HepG2 (cell line): ENCODE results near the gene KATNBL1. TPM values are rescaled to one million over a fixed set of nuclear protein-coding genes. Genes with fewer than 3 reads are reported as not detected.

Experiments
- ATM ChIP-seq: fragments of 450-650 bp; IDR thresholded peaks from 2 replicates; pipeline ENCODE4 v1.7.1; 2017; ENCODE audit warnings: mild to moderate bottlenecking, borderline replicate concordance
- CAMTA2 ChIP-seq: sonication (generic); formaldehyde crosslinking; IDR thresholded peaks from 2 replicates; pipeline ENCODE4 v1.4.0; 2020; ENCODE audit warnings: mild to moderate bottlenecking, missing genetic modification reagents, borderline replicate concordance
- CENPBD1 ChIP-seq: sonication (generic); formaldehyde crosslinking; IDR thresholded peaks from 2 replicates; pipeline ENCODE4 v1.8.0; 2022; ENCODE audit warnings: missing genetic modification reagents, low read depth, mild to moderate bottlenecking, borderline replicate concordance
- DNMT3B ChIP-seq: conservative IDR thresholded peaks from 2 replicates; pipeline ENCODE4 v1.6.1; 2016; ENCODE audit warnings: missing biosample characterization, control low read depth
- DRAP1 ChIP-seq: IDR thresholded peaks from 2 replicates; pipeline ENCODE4 v1.6.1; 2016; ENCODE audit warnings: missing genetic modification reagents, missing compliant biosample characterization
- EHMT2 ChIP-seq: fragments of 200-600 bp; sonication (generic); IDR thresholded peaks from 2 replicates; pipeline ENCODE4 v1.7.0; 2017; ENCODE audit warnings: antibody characterized with exemption, low read depth, low read length, borderline replicate concordance
- KDM6A ChIP-seq: IDR thresholded peaks from 2 replicates; pipeline ENCODE4 v1.6.1; 2016; ENCODE audit warnings: low read depth
- KLF12 ChIP-seq: sonication (generic); formaldehyde crosslinking; IDR thresholded peaks from 2 replicates; pipeline ENCODE4 v1.4.0; 2020; ENCODE audit warnings: missing genetic modification reagents, borderline replicate concordance
- MAZ ChIP-seq, 2 experiments: sonication (generic) in 1 of 2; formaldehyde crosslinking in 1 of 2; IDR thresholded peaks; 2 replicates each; pipeline versions ENCODE4 v1.5.0 to v1.6.1; 2012 to 2020; ENCODE audit warnings: low read depth in 2 of 2, mild to moderate bottlenecking in 2 of 2, borderline replicate concordance in 1 of 2, improper control_type of control experiment in 1 of 2, low read length in 1 of 2, missing genetic modification reagents in 1 of 2, moderate library complexity in 1 of 2
- RFX3 ChIP-seq: IDR thresholded peaks from 2 replicates; pipeline ENCODE4 v1.6.1; 2016; ENCODE audit warnings: missing biosample characterization, missing genetic modification reagents
- RORA ChIP-seq: sonication (generic); formaldehyde crosslinking; IDR thresholded peaks from 2 replicates; pipeline ENCODE4 v1.5.0; 2020; ENCODE audit warnings: mild to moderate bottlenecking, missing genetic modification reagents, moderate library complexity
- SOX6 ChIP-seq, 2 experiments: fragments of 450-650 bp in 1 of 2; sonication (generic) in 1 of 2; formaldehyde crosslinking in 1 of 2; IDR thresholded peaks; 2 replicates each; pipeline versions ENCODE4 v1.4.0 to v1.6.1; 2017 to 2020; ENCODE audit warnings: antibody characterized with exemption in 1 of 2, mild to moderate bottlenecking in 1 of 2, missing genetic modification reagents in 1 of 2
- THAP8 ChIP-seq: sonication (generic); formaldehyde crosslinking; IDR thresholded peaks from 2 replicates; pipeline ENCODE4 v1.5.1; 2020; ENCODE audit warnings: missing genetic modification reagents, mild to moderate bottlenecking, borderline replicate concordance
- TOE1 ChIP-seq: sonication (generic); formaldehyde crosslinking; IDR thresholded peaks from 2 replicates; pipeline ENCODE4 v1.4.0; 2020; ENCODE audit warnings: mild to moderate bottlenecking, missing genetic modification reagents
- YEATS2 ChIP-seq: sonication (generic); formaldehyde crosslinking; IDR thresholded peaks from 2 replicates; pipeline ENCODE4 v1.4.0; 2020; ENCODE audit warnings: missing genetic modification reagents, borderline replicate concordance
- YY1 ChIP-seq: IDR thresholded peaks from 2 replicates; pipeline ENCODE4 v1.6.1; 2011; ENCODE audit warnings: low read length, low read depth, moderate library complexity, mild to moderate bottlenecking; ENCODE audit not compliant: insufficient read depth, insufficient replicate concordance
- ZNF205 ChIP-seq: IDR thresholded peaks from 2 replicates; pipeline ENCODE4 v1.6.1; 2018; ENCODE audit warnings: missing biosample characterization, missing genetic modification reagents
- ZNF207 ChIP-seq: fragments of 450-650 bp; IDR thresholded peaks from 2 replicates; pipeline ENCODE4 v1.6.1; 2016; ENCODE audit warnings: antibody characterized with exemption, borderline replicate concordance
- ZNF33B ChIP-seq: sonication (generic); formaldehyde crosslinking; IDR thresholded peaks from 2 replicates; pipeline ENCODE4 v1.5.1; 2020; ENCODE audit warnings: mild to moderate bottlenecking, missing genetic modification reagents
- ZNF484 ChIP-seq: sonication (generic); formaldehyde crosslinking; IDR thresholded peaks from 2 replicates; pipeline ENCODE4 v1.5.1; 2020; ENCODE audit warnings: mild to moderate bottlenecking, low read depth, missing genetic modification reagents, borderline replicate concordance
- ZNF761 ChIP-seq: sonication (generic); formaldehyde crosslinking; conservative IDR thresholded peaks from 2 replicates; pipeline ENCODE4 v1.4.0; 2020; ENCODE audit warnings: mild to moderate bottlenecking, missing genetic modification reagents
- ZSCAN21 ChIP-seq: sonication (generic); formaldehyde crosslinking; IDR thresholded peaks from 2 replicates; pipeline ENCODE4 v1.8.0; 2022; ENCODE audit warnings: mild to moderate bottlenecking, missing genetic modification reagents, moderate library complexity, borderline replicate concordance
- polyA plus RNA-seq, 8 experiments: library from polyadenylated mRNA; depleted of rRNA in 3 of 8; stranded (reverse) in 7 of 8; unstranded in 1 of 8; fragments of >200 nt; fragmentation: Illumina TruSeq in 4 of 8; extraction: Trizol in 4 of 8; gene quantifications; 2 replicates each; pipeline versions ENCODE4 v1.2.1 to v1.2.3, GENCODE V29; 2011 to 2016; ENCODE audit warnings: low read depth in 4 of 8, missing spikeins in 1 of 8, mixed read lengths in 1 of 8; ENCODE audit not compliant: insufficient read depth in 1 of 8
- total RNA-seq, 5 experiments: library from RNA; depleted of rRNA; stranded (reverse); fragments of >200 nt; fragmentation: Illumina TruSeq; extraction: Trizol; gene quantifications; 2 replicates each; pipeline ENCODE4 v1.2.3, GENCODE V29; 2016; ENCODE audit warnings: low read depth in 1 of 5
- TF ChIP-seq, protein P1 (sequence below): sonication (generic); formaldehyde crosslinking; IDR thresholded peaks from 2 replicates; pipeline ENCODE4 v1.5.0; 2020; ENCODE audit warnings: missing genetic modification reagents
- TF ChIP-seq, protein P2 (sequence below): sonication (generic); formaldehyde crosslinking; IDR thresholded peaks from 2 replicates; pipeline ENCODE4 v1.5.0; 2020; ENCODE audit warnings: missing genetic modification reagents
- TF ChIP-seq, protein P3 (sequence below): sonication (generic); formaldehyde crosslinking; IDR thresholded peaks from 2 replicates; pipeline ENCODE4 v1.4.0; 2020; ENCODE audit warnings: mild to moderate bottlenecking, missing genetic modification reagents

Gene KATNBL1
- total and polyA plus RNA-seq, 2 of the 13 experiments (the other 11 are each of a cell fraction or from before 2014, with no cell fraction given) = 23.4 to 42.8 TPM

- TF ChIP-seq SOX6 (IDR thresholded peaks at IDR 0.05) (no peak), SOX6 (CRISPR knock-in tag; IDR thresholded peaks at IDR 0.05) (no peak; the same call in 1 of the 2 replicates), KDM6A (no peak), KLF12 (CRISPR knock-in tag) (peak; percentile 94; the same call in 1 of the 2 replicates), ZSCAN21 (CRISPR knock-in tag) (no peak; the same call in none of the 2 replicates), THAP8 (CRISPR knock-in tag) (no peak), CENPBD1 (CRISPR knock-in tag) (no peak), ATM (no peak), DRAP1 (peak; percentile 75), ZNF207 (no peak), CAMTA2 (CRISPR knock-in tag) (0 out of 2 replicates have a peak, but pooled peaks have one; percentile 47), YY1 (peak; percentile 81), ZNF205 (CRISPR knock-in tag) (no peak; the same call in 1 of the 2 replicates), YEATS2 (peak; percentile 58; the same call in 1 of the 2 replicates), MAZ (IDR thresholded peaks at IDR 0.05; ENCODE audit: borderline replicate concordance, low read depth, low read length) (no peak), MAZ (CRISPR knock-in tag; IDR thresholded peaks at IDR 0.05; ENCODE audit: low read depth) (no peak), EHMT2 (no peak), ZNF33B (CRISPR knock-in tag) (0 out of 2 replicates have a peak, but pooled peaks have one; percentile 39), ZNF484 (CRISPR knock-in tag) (no peak), TOE1 (CRISPR knock-in tag) (no peak), RFX3 (CRISPR knock-in tag) (no peak), DNMT3B (CRISPR knock-in tag) (no peak), RORA (CRISPR knock-in tag) (no peak), ZNF761 (CRISPR knock-in tag) (no peak)
- TF ChIP-seq, protein P1, sequence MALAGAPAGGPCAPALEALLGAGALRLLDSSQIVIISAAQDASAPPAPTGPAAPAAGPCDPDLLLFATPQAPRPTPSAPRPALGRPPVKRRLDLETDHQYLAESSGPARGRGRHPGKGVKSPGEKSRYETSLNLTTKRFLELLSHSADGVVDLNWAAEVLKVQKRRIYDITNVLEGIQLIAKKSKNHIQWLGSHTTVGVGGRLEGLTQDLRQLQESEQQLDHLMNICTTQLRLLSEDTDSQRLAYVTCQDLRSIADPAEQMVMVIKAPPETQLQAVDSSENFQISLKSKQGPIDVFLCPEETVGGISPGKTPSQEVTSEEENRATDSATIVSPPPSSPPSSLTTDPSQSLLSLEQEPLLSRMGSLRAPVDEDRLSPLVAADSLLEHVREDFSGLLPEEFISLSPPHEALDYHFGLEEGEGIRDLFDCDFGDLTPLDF (CRISPR knock-in tag) = peak; percentile 85
- TF ChIP-seq, protein P2, sequence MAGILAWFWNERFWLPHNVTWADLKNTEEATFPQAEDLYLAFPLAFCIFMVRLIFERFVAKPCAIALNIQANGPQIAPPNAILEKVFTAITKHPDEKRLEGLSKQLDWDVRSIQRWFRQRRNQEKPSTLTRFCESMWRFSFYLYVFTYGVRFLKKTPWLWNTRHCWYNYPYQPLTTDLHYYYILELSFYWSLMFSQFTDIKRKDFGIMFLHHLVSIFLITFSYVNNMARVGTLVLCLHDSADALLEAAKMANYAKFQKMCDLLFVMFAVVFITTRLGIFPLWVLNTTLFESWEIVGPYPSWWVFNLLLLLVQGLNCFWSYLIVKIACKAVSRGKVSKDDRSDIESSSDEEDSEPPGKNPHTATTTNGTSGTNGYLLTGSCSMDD (CRISPR knock-in tag) = no peak
- TF ChIP-seq, protein P3, sequence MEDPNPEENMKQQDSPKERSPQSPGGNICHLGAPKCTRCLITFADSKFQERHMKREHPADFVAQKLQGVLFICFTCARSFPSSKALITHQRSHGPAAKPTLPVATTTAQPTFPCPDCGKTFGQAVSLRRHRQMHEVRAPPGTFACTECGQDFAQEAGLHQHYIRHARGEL (CRISPR knock-in tag) = no peak
Observed at GRCh38 chr15:34209421-34210282, at the start of gene KATNBL1 (continued).
